ENCODE results near the gene SLC25A43.

DNA sequence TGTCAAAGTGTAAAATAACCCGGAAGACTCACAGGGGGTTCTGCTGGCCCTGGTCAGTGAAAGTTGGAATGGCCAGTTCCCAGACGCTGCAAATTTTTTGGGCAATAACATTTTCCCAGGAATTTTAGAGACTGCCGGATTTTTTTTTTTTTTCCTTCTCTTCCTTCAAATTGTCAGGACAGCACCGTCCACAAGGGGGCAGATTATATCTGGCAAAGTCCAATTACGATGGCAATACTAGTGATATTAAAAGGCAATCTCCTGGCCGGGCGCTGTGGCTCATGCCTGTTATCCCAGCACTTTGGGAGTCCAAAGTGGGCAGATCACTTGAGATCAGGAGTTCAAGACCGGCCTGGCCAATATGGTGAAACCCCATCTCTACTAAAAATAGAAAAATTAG is 89.6 kb downstream of the SLC25A43 start:
- TF ChIP-seq FIP1L1 (IDR thresholded peaks at IDR 0.05; ENCODE audit: low read depth, low read length, poor library complexity, severe bottlenecking) (no peak), EP300 (IDR thresholded peaks at IDR 0.05; ENCODE audit: low read length) (no peak), RAD21 (CRISPR knock-in tag; conservative IDR thresholded peaks at IDR 0.05 in 1 of 2, IDR thresholded peaks at IDR 0.05 in 1 of 2) (peak in 1 of 2 experiments; percentile 29; a peak in 2 of 4 replicates), POLR2A (conservative IDR thresholded peaks at IDR 0.05) (no peak), TCF7 (IDR thresholded peaks at IDR 0.05; ENCODE audit: borderline replicate concordance) (no peak), ZFX (CRISPR knock-in tag; IDR thresholded peaks at IDR 0.05) (no peak), CHD2 (IDR thresholded peaks at IDR 0.05; ENCODE audit: low read depth, low read length) (no peak), CREB1 (IDR thresholded peaks at IDR 0.05) (no peak), CREB1 (CRISPR knock-in tag; IDR thresholded peaks at IDR 0.05) (no peak), CEBPB (tag; IDR thresholded peaks at IDR 0.05) (no peak), ZNF655 (CRISPR knock-in tag; IDR thresholded peaks at IDR 0.05) (no peak)
